OCI-LY7 (cell line): ENCODE data around the gene SPRYD3. TPM values are rescaled to one million over a fixed set of nuclear protein-coding genes. Genes with fewer than 3 reads are reported as not detected.

ENCODE experiments used
- BruUV-seq: library from RNA; stranded (reverse); fragments of 400-500 nt; replicated peaks from 2 replicates; lab custom pipeline; 2021; lab: Mats Ljungman, UMichigan
- CTCF ChIA-PET: fragments of 300-600 bp; sonication (Branson Sonifier 250); formaldehyde crosslinking; loops from one replicate; lab custom pipeline; 2022; ENCODE audit warnings: antibody characterized with exemption; ENCODE audit not compliant: unreplicated experiment; lab: Charles Lee
- POLR2A ChIA-PET: fragments of 300-600 bp; sonication (Branson Sonifier 250); formaldehyde crosslinking; loops from one replicate; lab custom pipeline; 2022; ENCODE audit warnings: antibody characterized with exemption; lab: Charles Lee
- DNase-seq: peaks from one replicate; pipeline ENCODE4 v3.0.0-alpha.2; 2015; ENCODE audit warnings: low spot score
- H2AFZ ChIP-seq: fragments of 200-600 bp; sonication (generic), shearing (Covaris generic); 2 replicates; pipeline ENCODE4 v1.6.1; 2014; ENCODE audit warnings: mild to moderate bottlenecking, antibody characterized with exemption, low read length, moderate library complexity
- H3K27ac ChIP-seq: fragments of 200-600 bp; sonication (generic); 2 replicates; pipeline ENCODE4 v1.5.1; 2014; ENCODE audit warnings: mixed run types, low read depth, mild to moderate bottlenecking, moderate library complexity, low read length, inconsistent platforms; ENCODE audit not compliant: poor library complexity, severe bottlenecking
- H3K36me3 ChIP-seq: fragments of 200-600 bp; sonication (generic); 2 replicates; pipeline ENCODE4 v1.6.1; 2014; ENCODE audit warnings: mild to moderate bottlenecking, antibody characterized with exemption, low read length, moderate library complexity, mixed read lengths; ENCODE audit not compliant: insufficient read depth
- H3K4me1 ChIP-seq: fragments of 200-600 bp; sonication (generic); 2 replicates; pipeline ENCODE4 v1.5.1; 2014; ENCODE audit warnings: mild to moderate bottlenecking, low read length; ENCODE audit not compliant: insufficient read depth, poor library complexity, severe bottlenecking
- H3K4me2 ChIP-seq: fragments of 200-600 bp; sonication (generic); 2 replicates; pipeline ENCODE4 v1.6.1; 2014; ENCODE audit warnings: mild to moderate bottlenecking, low read length
- H3K4me3 ChIP-seq: fragments of 200-600 bp; sonication (generic); 2 replicates; pipeline ENCODE4 v1.5.1; 2014; ENCODE audit warnings: mild to moderate bottlenecking, low read depth, low read length; ENCODE audit not compliant: poor library complexity, severe bottlenecking
- H3K79me2 ChIP-seq: fragments of 200-600 bp; sonication (generic); 2 replicates; pipeline ENCODE4 v1.6.1; 2016; ENCODE audit warnings: low read depth, mild to moderate bottlenecking, low read length, moderate library complexity, mixed read lengths; ENCODE audit not compliant: insufficient read depth
- H3K9me2 ChIP-seq: fragments of 200-600 bp; sonication (generic); 2 replicates; pipeline ENCODE4 v1.6.1; 2016; ENCODE audit warnings: mild to moderate bottlenecking, low read length, mixed read lengths; ENCODE audit not compliant: insufficient read depth
- H3K9me3 ChIP-seq: fragments of 200-600 bp; sonication (generic); 2 replicates; pipeline ENCODE4 v1.6.1; 2014; ENCODE audit warnings: mild to moderate bottlenecking, mixed run types, low read length, mixed read lengths
- H4K20me1 ChIP-seq: fragments of 200-600 bp; sonication (generic); 2 replicates; pipeline ENCODE4 v1.6.1; 2014; ENCODE audit warnings: mild to moderate bottlenecking, antibody characterized with exemption, low read length, moderate library complexity, mixed read lengths; ENCODE audit not compliant: insufficient read depth
- CTCF ChIP-seq: fragments of 200-600 bp; sonication (generic); conservative IDR thresholded peaks from 2 replicates; pipeline ENCODE4 v1.5.1; 2014; ENCODE audit warnings: mild to moderate bottlenecking, antibody characterized with exemption, low read length, moderate library complexity, mixed read lengths
- EZH2phosphoT487 ChIP-seq: fragments of 200-600 bp; sonication (generic); IDR thresholded peaks from 2 replicates; pipeline ENCODE4 v1.6.1; 2018; ENCODE audit warnings: low read depth, borderline replicate concordance, mild to moderate bottlenecking, mixed run types, antibody characterized with exemption, low read length, moderate library complexity, mixed read lengths
- intact Hi-C: fragments of 100-400 bp; cut with micrococcal nuclease; formaldehyde crosslinking; loops from one replicate; pipeline ENCODE4 v1.10.0; 2022; ENCODE audit not compliant: unreplicated experiment
- total RNA-seq, 2 experiments: library from RNA; depleted of rRNA in 1 of 2; stranded (reverse); fragments of >200 nt in 1 of 2; shearing (Covaris generic) in 1 of 2; gene quantifications; 2 replicates each; pipeline ENCODE4 v1.2.3, GENCODE V29; 2014 to 2022

SPRYD3 gene
- total RNA-seq, 2 experiments from 2014 or later: 7.3 to 20.5 TPM

- BruUV-seq: no TSS peak
- Histone ChIP-seq H3K4me3 (no peak overlapping the region), H3K4me2 (no peak overlapping the region), H2AFZ (no peak overlapping the region), H3K9me2 (no peaks in the 10 kb centered on the region), H3K4me1 (peaks cover 1% of the 10 kb centered on the region), H3K9me3 (no peaks in the 10 kb centered on the region), H3K79me2 (no peaks in the 10 kb centered on the region), H3K36me3 (no peaks in the 10 kb centered on the region), H4K20me1 (no peaks in the 10 kb centered on the region), H3K27ac (no peak overlapping the region)
- intact Hi-C loops: no loop called here
- ChIA-PET POLR2A (no interaction called here), CTCF (no interaction called here)
- TF ChIP-seq CTCF: no peak
- no peak for TF ChIP-seq EZH2phosphoT487
- DNase-seq: no peak
Measured at GRCh38 chr12:53058674-53059433, 20.3 kb downstream of the SPRYD3 start.

DNA sequence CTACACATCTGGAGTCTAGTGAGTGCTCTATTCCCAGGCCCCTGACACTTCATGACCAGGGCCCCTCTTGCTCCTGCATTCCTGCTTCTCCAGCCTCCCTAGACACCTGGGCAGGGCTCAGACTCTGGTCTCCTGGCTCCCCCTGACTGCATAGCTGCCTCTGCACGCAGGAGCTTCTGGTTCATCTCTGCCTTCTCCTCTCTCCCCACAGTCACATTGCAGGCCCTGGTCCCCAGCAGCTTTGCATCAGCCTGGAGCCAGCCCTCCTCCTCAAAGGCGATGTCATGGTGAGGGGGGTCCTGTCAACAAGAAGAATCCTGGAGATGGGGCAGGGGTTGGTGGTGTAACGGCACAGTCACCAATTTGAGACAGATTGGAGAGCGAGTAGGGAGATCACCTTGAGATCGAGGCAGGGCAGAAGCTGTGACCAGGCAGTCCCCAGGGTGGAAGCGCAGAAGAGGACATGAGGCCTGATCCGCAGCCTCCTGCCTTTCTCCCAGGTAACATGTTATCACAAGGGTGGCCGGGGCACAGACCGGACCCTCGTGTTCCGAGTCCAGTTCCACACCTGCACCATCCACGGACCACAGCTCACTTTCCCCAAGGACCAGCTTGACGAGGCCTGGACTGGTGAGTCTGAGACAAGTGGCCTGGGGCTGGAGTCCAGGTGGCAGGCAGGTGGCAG is 21.2 kb downstream of the SPRYD3 start:
- intact Hi-C loops: no loop called here
- no peaks in the 10 kb centered on the region for H3K36me3 ChIP-seq
- H3K79me2 ChIP-seq: no peaks in the 10 kb centered on the region
- no peaks in the 10 kb centered on the region for H4K20me1 ChIP-seq
- DNase-seq: no peak
- H3K4me1 ChIP-seq: peaks cover 6% of the 10 kb centered on the region
- ChIA-PET CTCF (interaction anchor here (1.2 kb wide), 1 partner anchor 8 kb away, joined by 6 read pairs; no protein-coding TSS in a partner anchor), POLR2A (interaction anchor here (0.5 kb wide), 1 partner anchor 227 kb away, joined by 3 read pairs; no protein-coding TSS in a partner anchor)
- H3K4me2 ChIP-seq: no peak overlapping the region
- H3K4me3 ChIP-seq: no peak overlapping the region
- no peak overlapping the region for H3K27ac ChIP-seq
- H3K9me2 ChIP-seq: no peaks in the 10 kb centered on the region
- H2AFZ ChIP-seq: no peak overlapping the region
- no peaks in the 10 kb centered on the region for H3K9me3 ChIP-seq
- BruUV-seq: no TSS peak
- TF ChIP-seq EZH2phosphoT487: no peak

GRCh38 chr12:53056901-53057300 is 22.3 kb downstream of the SPRYD3 start:
- Histone ChIP-seq H3K27ac (no peak overlapping the region), H3K4me1 (peaks cover 6% of the 10 kb centered on the region), H3K36me3 (no peaks in the 10 kb centered on the region), H4K20me1 (no peaks in the 10 kb centered on the region), H3K79me2 (no peaks in the 10 kb centered on the region), H3K9me3 (no peaks in the 10 kb centered on the region), H3K4me3 (no peak overlapping the region), H3K9me2 (no peaks in the 10 kb centered on the region), H3K4me2 (no peak overlapping the region), H2AFZ (no peak overlapping the region)
- no peak for DNase-seq
- ChIA-PET CTCF (interaction anchor here (1.2 kb wide), 1 partner anchor 9 kb away, joined by 6 read pairs; no protein-coding TSS in a partner anchor), POLR2A (no interaction called here)
- TF ChIP-seq EZH2phosphoT487 (no peak), CTCF (no peak)
- no TSS peak for BruUV-seq
- intact Hi-C loops: no loop called here
